ENCODE results near the gene ARHGEF2.

ARHGEF2 gene

GRCh38 chr1:155910621-155911121, 67.7 kb downstream of the ARHGEF2 start:
- TF ChIP-seq, protein P1, sequence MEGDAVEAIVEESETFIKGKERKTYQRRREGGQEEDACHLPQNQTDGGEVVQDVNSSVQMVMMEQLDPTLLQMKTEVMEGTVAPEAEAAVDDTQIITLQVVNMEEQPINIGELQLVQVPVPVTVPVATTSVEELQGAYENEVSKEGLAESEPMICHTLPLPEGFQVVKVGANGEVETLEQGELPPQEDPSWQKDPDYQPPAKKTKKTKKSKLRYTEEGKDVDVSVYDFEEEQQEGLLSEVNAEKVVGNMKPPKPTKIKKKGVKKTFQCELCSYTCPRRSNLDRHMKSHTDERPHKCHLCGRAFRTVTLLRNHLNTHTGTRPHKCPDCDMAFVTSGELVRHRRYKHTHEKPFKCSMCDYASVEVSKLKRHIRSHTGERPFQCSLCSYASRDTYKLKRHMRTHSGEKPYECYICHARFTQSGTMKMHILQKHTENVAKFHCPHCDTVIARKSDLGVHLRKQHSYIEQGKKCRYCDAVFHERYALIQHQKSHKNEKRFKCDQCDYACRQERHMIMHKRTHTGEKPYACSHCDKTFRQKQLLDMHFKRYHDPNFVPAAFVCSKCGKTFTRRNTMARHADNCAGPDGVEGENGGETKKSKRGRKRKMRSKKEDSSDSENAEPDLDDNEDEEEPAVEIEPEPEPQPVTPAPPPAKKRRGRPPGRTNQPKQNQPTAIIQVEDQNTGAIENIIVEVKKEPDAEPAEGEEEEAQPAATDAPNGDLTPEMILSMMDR (conservative IDR thresholded peaks at IDR 0.05; ENCODE audit: low read length) = peak; percentile 41
- TF ChIP-seq EZH2phosphoT487 (IDR thresholded peaks at IDR 0.05; ENCODE audit: borderline replicate concordance) = no peak
- Histone ChIP-seq H2AFZ (ENCODE audit: low read length) (peak overlapping the region; percentile 54), H3K4me1 (ENCODE audit: insufficient read depth, low read length, poor library complexity, severe bottlenecking) (peaks cover 9% of the 10 kb centered on the region), H3K27me3 (ENCODE audit: insufficient read depth, low read length, poor library complexity, severe bottlenecking) (no peaks in the 10 kb centered on the region), H3K4me2 (ENCODE audit: low read depth, low read length, poor library complexity, severe bottlenecking) (peak overlapping the region; percentile 88), H3K9me2 (replicated peaks; ENCODE audit: low read depth, low read length) (no peaks in the 10 kb centered on the region), H3F3A (ENCODE audit: low read depth) (peaks cover 18% of the 10 kb centered on the region; the same call in 1 of the 2 replicates), H3K9ac (ENCODE audit: low read depth, low read length, poor library complexity, severe bottlenecking) (peak overlapping the region; percentile 78), H3K9me3 (ENCODE audit: insufficient read depth, low read depth, low read length) (no peaks in the 10 kb centered on the region), H3K79me2 (ENCODE audit: insufficient read depth, low read length) (peaks cover 33% of the 10 kb centered on the region), H3K36me3 (ENCODE audit: insufficient read depth, low read length) (peaks cover 30% of the 10 kb centered on the region), H3K4me3 (ENCODE audit: low read length, poor library complexity, severe bottlenecking) (peak overlapping the region; percentile 85), H4K20me1 (ENCODE audit: insufficient read depth, low read length, poor library complexity, severe bottlenecking) (no peaks in the 10 kb centered on the region)

DNA sequence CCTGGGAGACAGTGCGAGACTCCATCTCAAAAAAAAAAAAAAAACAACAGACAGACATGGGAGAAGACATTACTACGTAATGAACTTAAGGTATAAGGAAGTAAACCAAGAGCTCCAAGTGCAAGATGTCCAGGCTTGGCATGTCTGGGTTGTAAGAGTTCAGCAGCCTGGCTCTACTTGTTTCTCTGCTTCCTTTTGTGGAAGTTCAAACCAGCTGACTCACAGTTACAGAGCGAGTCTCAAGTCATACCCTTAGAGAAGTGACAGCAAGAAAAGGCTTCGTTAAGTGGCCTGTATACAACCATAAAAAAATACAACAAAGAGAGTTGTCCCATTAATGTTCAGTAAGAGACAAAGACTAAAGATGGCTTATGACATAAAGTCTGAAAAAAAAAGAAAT, 68.5 kb downstream of the ARHGEF2 start:
- peak overlapping the region; percentile 78 for H3K9ac ChIP-seq (ENCODE audit: low read depth, low read length, poor library complexity, severe bottlenecking)
- peaks cover 18% of the 10 kb centered on the region; the same call in 1 of the 2 replicates for H3F3A ChIP-seq (ENCODE audit: low read depth)
- H4K20me1 ChIP-seq (ENCODE audit: insufficient read depth, low read length, poor library complexity, severe bottlenecking) = no peaks in the 10 kb centered on the region
- H2AFZ ChIP-seq (ENCODE audit: low read length) = no peak overlapping the region
- H3K4me3 ChIP-seq (ENCODE audit: low read length, poor library complexity, severe bottlenecking) = peak overlapping the region; percentile 85
- no peaks in the 10 kb centered on the region for H3K27me3 ChIP-seq (ENCODE audit: insufficient read depth, low read length, poor library complexity, severe bottlenecking)
- H3K79me2 ChIP-seq (ENCODE audit: insufficient read depth, low read length) = peaks cover 33% of the 10 kb centered on the region
- TF ChIP-seq EZH2phosphoT487 (IDR thresholded peaks at IDR 0.05; ENCODE audit: borderline replicate concordance) = no peak
- TF ChIP-seq, protein P1 (conservative IDR thresholded peaks at IDR 0.05; ENCODE audit: low read length) = no peak
- peak overlapping the region; percentile 88 for H3K4me2 ChIP-seq (ENCODE audit: low read depth, low read length, poor library complexity, severe bottlenecking)
- no peaks in the 10 kb centered on the region for H3K9me2 ChIP-seq (replicated peaks; ENCODE audit: low read depth, low read length)
- H3K9me3 ChIP-seq (ENCODE audit: insufficient read depth, low read depth, low read length) = no peaks in the 10 kb centered on the region
- H3K4me1 ChIP-seq (ENCODE audit: insufficient read depth, low read length, poor library complexity, severe bottlenecking) = peaks cover 9% of the 10 kb centered on the region
- H3K36me3 ChIP-seq (ENCODE audit: insufficient read depth, low read length) = peaks cover 27% of the 10 kb centered on the region

- H4K20me1 ChIP-seq (ENCODE audit: insufficient read depth, low read length, poor library complexity, severe bottlenecking) = no peaks in the 10 kb centered on the region
- no peak overlapping the region for H3K9ac ChIP-seq (ENCODE audit: low read depth, low read length, poor library complexity, severe bottlenecking)
- H3K9me3 ChIP-seq (ENCODE audit: insufficient read depth, low read depth, low read length) = no peaks in the 10 kb centered on the region
- no peak overlapping the region for H2AFZ ChIP-seq (ENCODE audit: low read length)
- H3K4me3 ChIP-seq (ENCODE audit: low read length, poor library complexity, severe bottlenecking) = no peak overlapping the region
- TF ChIP-seq EZH2phosphoT487 (IDR thresholded peaks at IDR 0.05; ENCODE audit: borderline replicate concordance) = no peak
- TF ChIP-seq, protein P1 (conservative IDR thresholded peaks at IDR 0.05; ENCODE audit: low read length) = no peak
- peaks cover 17% of the 10 kb centered on the region; the same call in 1 of the 2 replicates for H3K79me2 ChIP-seq (ENCODE audit: insufficient read depth, low read length)
- no peak overlapping the region for H3K4me2 ChIP-seq (ENCODE audit: low read depth, low read length, poor library complexity, severe bottlenecking)
- no peaks in the 10 kb centered on the region for H3K4me1 ChIP-seq (ENCODE audit: insufficient read depth, low read length, poor library complexity, severe bottlenecking)
- H3F3A ChIP-seq (ENCODE audit: low read depth) = no peaks in the 10 kb centered on the region
- peaks cover 43% of the 10 kb centered on the region; the same call in 1 of the 2 replicates for H3K36me3 ChIP-seq (ENCODE audit: insufficient read depth, low read length)
- no peaks in the 10 kb centered on the region for H3K9me2 ChIP-seq (replicated peaks; ENCODE audit: low read depth, low read length)
- H3K27me3 ChIP-seq (ENCODE audit: insufficient read depth, low read length, poor library complexity, severe bottlenecking) = no peaks in the 10 kb centered on the region
Observed at GRCh38 chr1:155904261-155904660, 74.1 kb downstream of the ARHGEF2 start.
